ENCODE measurements around the gene C1orf21.

- no peak for TF ChIP-seq FOXP2 (optimal IDR thresholded peaks at IDR 0.05; ENCODE audit: control extremely low read depth, extremely low read length, insufficient read depth)
- no peak for TF ChIP-seq EZH2 (IDR thresholded peaks at IDR 0.05)
Observed at GRCh38 chr1:184442260-184442659, 55.4 kb downstream of the C1orf21 start.
